HEK293 (cell line): ENCODE measurements around the gene SPRED3.

Experiments used
- CTCF ChIA-PET: fragments of 350-600 bp; formaldehyde crosslinking; extraction: SDS; loops from one replicate; lab custom pipeline; 2021; ENCODE audit warnings: antibody characterized with exemption; lab: Yijun Ruan, JAX
- POLR2A ChIA-PET: fragments of 300-600 bp; formaldehyde crosslinking; extraction: SDS; loops from one replicate; lab custom pipeline; 2020; ENCODE audit warnings: antibody characterized with exemption, inconsistent platforms; lab: Yijun Ruan, JAX
- H3K27ac ChIP-seq: fragments of 200-500 bp; sonication (Bioruptor generic); 2 replicates; pipeline ENCODE4 v1.5.1; 2014; ENCODE audit warnings: low read depth, low read length, control low read depth, inconsistent platforms; ENCODE audit errors: extremely low read depth
- H3K36me3 ChIP-seq, 2 experiments: fragments of 200-500 bp in 1 of 2; sonication (Bioruptor generic) in 1 of 2; 1 replicate in 1 of 2; 2 replicates in 1 of 2; pipeline ENCODE4 v1.5.1; 2014 to 2017; ENCODE audit warnings: inconsistent platforms in 2 of 2, low read length in 2 of 2; ENCODE audit not compliant: control insufficient read depth in 2 of 2, insufficient read depth in 1 of 2
- H3K4me1 ChIP-seq: fragments of 200-500 bp; sonication (Bioruptor generic); 2 replicates; pipeline ENCODE4 v1.5.1; 2014; ENCODE audit warnings: mild to moderate bottlenecking, low read length, inconsistent platforms; ENCODE audit not compliant: control insufficient read depth, insufficient read depth
- H3K4me3 ChIP-seq: 2 replicates; pipeline ENCODE4 v1.5.1; 2011; ENCODE audit warnings: low read depth, mild to moderate bottlenecking, control low read depth, low read length, moderate library complexity
- H3K9me3 ChIP-seq: fragments of 200-500 bp; sonication (Bioruptor generic); 2 replicates; pipeline ENCODE4 v1.5.1; 2014; ENCODE audit warnings: low read depth, low read length, inconsistent platforms; ENCODE audit not compliant: control insufficient read depth, insufficient read depth
- EGR2 ChIP-seq: fragments of 450-650 bp; formaldehyde crosslinking; IDR thresholded peaks from 2 replicates; pipeline ENCODE4 v1.5.1; 2016; ENCODE audit warnings: low read depth, missing biosample characterization, missing genetic modification characterization
- GLI2 ChIP-seq: fragments of 450-650 bp; formaldehyde crosslinking; IDR thresholded peaks from 2 replicates; pipeline ENCODE4; 2017; ENCODE audit warnings: missing biosample characterization, missing genetic modification characterization, low read depth, borderline replicate concordance
- HOXD13 ChIP-seq: sonication (generic); formaldehyde crosslinking; IDR thresholded peaks from 2 replicates; pipeline ENCODE4 v1.8.0; 2022; ENCODE audit warnings: missing genetic modification reagents, borderline replicate concordance
- OVOL3 ChIP-seq: fragments of 450-650 bp; formaldehyde crosslinking; IDR thresholded peaks from 2 replicates; pipeline ENCODE4 v1.5.1; 2016; ENCODE audit warnings: missing biosample characterization, missing genetic modification characterization
- TRIM28 ChIP-seq: IDR thresholded peaks from 2 replicates; pipeline ENCODE4 v1.6.1; 2011; ENCODE audit warnings: low read length, control low read depth, borderline replicate concordance
- TSHZ1 ChIP-seq: fragments of 450-650 bp; formaldehyde crosslinking; IDR thresholded peaks from 2 replicates; pipeline ENCODE4 v1.5.1; 2016; ENCODE audit warnings: missing biosample characterization, missing genetic modification characterization, borderline replicate concordance
- ZBTB10 ChIP-seq: fragments of 450-650 bp; formaldehyde crosslinking; IDR thresholded peaks from 2 replicates; pipeline ENCODE4 v1.5.1; 2016; ENCODE audit warnings: missing biosample characterization, missing genetic modification characterization
- ZFHX2 ChIP-seq: fragments of 450-650 bp; formaldehyde crosslinking; conservative IDR thresholded peaks from 2 replicates; pipeline ENCODE4 v1.5.1; 2016; ENCODE audit warnings: missing biosample characterization, missing genetic modification characterization
- ZNF114 ChIP-seq: fragments of 450-650 bp; formaldehyde crosslinking; IDR thresholded peaks from 2 replicates; pipeline ENCODE4 v1.5.0; 2017; ENCODE audit warnings: missing biosample characterization, missing genetic modification characterization
- ZNF121 ChIP-seq: fragments of 450-650 bp; formaldehyde crosslinking; IDR thresholded peaks from 2 replicates; pipeline ENCODE4 v1.5.1; 2016; ENCODE audit warnings: missing biosample characterization, missing genetic modification characterization
- ZNF132 ChIP-seq: fragments of 450-650 bp; formaldehyde crosslinking; IDR thresholded peaks from 2 replicates; pipeline ENCODE4 v1.5.1; 2017; ENCODE audit warnings: missing biosample characterization, missing genetic modification characterization, borderline replicate concordance
- ZNF140 ChIP-seq: fragments of 450-650 bp; formaldehyde crosslinking; IDR thresholded peaks from 2 replicates; pipeline ENCODE4 v1.5.1; 2016; ENCODE audit warnings: missing biosample characterization, missing genetic modification characterization
- ZNF16 ChIP-seq: fragments of 450-650 bp; formaldehyde crosslinking; IDR thresholded peaks from 2 replicates; pipeline ENCODE4 v1.5.1; 2016; ENCODE audit warnings: low read depth, missing biosample characterization, missing genetic modification characterization
- ZNF174 ChIP-seq: fragments of 450-650 bp; formaldehyde crosslinking; IDR thresholded peaks from 2 replicates; pipeline ENCODE4 v1.5.0; 2017; ENCODE audit warnings: missing biosample characterization, mild to moderate bottlenecking, missing genetic modification characterization
- TF ChIP-seq, protein P1 (sequence below): fragments of 450-650 bp; formaldehyde crosslinking; IDR thresholded peaks from 2 replicates; pipeline ENCODE4 v1.5.1; 2016; ENCODE audit warnings: missing biosample characterization, missing genetic modification characterization
- TF ChIP-seq, protein P2 (sequence below): fragments of 450-650 bp; formaldehyde crosslinking; IDR thresholded peaks from 2 replicates; pipeline ENCODE4 v1.5.1; 2016; ENCODE audit warnings: missing biosample characterization, missing genetic modification characterization

Gene SPRED3

DNA sequence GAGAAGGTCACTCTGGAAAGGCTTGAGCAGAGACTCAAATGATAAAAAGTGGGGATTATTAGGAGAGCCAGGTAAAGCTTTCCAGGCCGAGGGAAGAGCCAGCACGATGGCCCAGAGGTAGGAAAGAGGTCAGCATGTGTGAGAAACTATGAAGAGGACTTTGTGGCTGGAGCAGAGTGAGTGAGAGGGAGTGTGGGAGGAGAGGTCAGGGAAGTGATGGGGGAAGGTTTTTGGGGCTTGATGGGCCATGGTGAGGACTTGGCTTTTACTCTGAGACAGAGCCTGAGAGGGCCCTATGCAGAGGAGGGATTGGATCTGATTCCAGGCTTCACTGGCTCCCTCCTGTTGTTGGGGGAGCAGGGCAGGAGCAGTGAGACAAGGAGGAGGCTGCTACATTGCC, 47.6 kb upstream of the SPRED3 start (continued):
- TF ChIP-seq OVOL3 (tag by site-specific recombination) = no peak
- 0 out of 2 replicates have a peak, but pooled peaks have one; percentile 35 for TF ChIP-seq EGR2 (tag by site-specific recombination)
- no peak for TF ChIP-seq TRIM28
- TF ChIP-seq ZNF132 = no peak
- TF ChIP-seq GLI2 (tag by site-specific recombination) = no peak
- TF ChIP-seq, protein P1, sequence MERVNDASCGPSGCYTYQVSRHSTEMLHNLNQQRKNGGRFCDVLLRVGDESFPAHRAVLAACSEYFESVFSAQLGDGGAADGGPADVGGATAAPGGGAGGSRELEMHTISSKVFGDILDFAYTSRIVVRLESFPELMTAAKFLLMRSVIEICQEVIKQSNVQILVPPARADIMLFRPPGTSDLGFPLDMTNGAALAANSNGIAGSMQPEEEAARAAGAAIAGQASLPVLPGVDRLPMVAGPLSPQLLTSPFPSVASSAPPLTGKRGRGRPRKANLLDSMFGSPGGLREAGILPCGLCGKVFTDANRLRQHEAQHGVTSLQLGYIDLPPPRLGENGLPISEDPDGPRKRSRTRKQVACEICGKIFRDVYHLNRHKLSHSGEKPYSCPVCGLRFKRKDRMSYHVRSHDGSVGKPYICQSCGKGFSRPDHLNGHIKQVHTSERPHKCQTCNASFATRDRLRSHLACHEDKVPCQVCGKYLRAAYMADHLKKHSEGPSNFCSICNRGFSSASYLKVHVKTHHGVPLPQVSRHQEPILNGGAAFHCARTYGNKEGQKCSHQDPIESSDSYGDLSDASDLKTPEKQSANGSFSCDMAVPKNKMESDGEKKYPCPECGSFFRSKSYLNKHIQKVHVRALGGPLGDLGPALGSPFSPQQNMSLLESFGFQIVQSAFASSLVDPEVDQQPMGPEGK = no peak
- no peak for TF ChIP-seq ZNF174
- TF ChIP-seq, all 188 proteins: peak for 4

DNA sequence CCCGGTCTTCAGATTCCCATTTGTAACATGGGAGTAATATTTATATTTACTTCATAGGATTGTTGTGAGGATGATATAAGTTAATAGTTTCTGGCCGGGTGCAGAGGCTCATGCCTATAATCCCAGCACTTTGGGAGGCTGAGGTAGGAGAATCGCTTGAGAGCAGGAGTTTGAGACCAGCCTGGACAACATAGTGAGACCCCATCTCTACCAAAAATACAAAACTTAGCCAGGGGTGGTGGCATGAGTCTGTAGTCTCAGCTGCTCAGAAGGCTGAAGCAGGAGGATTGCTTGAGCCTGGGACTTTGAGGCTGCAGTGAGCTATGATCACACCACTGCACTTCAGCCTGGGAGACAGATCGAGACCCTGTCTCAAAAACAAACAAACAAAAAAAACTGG, 41.7 kb upstream of the SPRED3 start:
- POLR2A ChIA-PET = interaction anchor here (0.6 to 1.6 kb wide), 4 partner anchors 11 to 482 kb away, joined by 3 to 5 read pairs (median 4); partner anchors contain the start of gene PSMD8
- H3K36me3 ChIP-seq = peaks cover 0 to 8% of the 10 kb centered on the region in 2 experiments; a peak in 1 of 3 replicates
- no peak for TF ChIP-seq ZNF114 (tag by site-specific recombination)
- TF ChIP-seq, protein P2, sequence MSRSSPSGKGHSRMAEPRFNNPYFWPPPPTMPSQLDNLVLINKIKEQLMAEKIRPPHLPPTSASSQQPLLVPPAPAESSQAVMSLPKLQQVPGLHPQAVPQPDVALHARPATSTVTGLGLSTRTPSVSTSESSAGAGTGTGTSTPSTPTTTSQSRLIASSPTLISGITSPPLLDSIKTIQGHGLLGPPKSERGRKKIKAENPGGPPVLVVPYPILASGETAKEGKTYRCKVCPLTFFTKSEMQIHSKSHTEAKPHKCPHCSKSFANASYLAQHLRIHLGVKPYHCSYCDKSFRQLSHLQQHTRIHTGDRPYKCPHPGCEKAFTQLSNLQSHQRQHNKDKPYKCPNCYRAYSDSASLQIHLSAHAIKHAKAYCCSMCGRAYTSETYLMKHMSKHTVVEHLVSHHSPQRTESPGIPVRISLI (tag by site-specific recombination) = no peak
- TF ChIP-seq HOXD13 (CRISPR knock-in tag) = no peak
- peak; percentile 93 for TF ChIP-seq ZNF121
- no peak for TF ChIP-seq ZBTB10 (tag by site-specific recombination)
- 0 out of 2 replicates have a peak, but pooled peaks have one; percentile 22 for TF ChIP-seq ZFHX2 (tag by site-specific recombination)
- no peak for TF ChIP-seq TSHZ1 (tag by site-specific recombination)
- TF ChIP-seq ZNF140 (tag by site-specific recombination) = no peak
- no peak for TF ChIP-seq ZNF16
- no peak overlapping the region for H3K4me3 ChIP-seq
- no peaks in the 10 kb centered on the region for H3K9me3 ChIP-seq
- H3K4me1 ChIP-seq = no peaks in the 10 kb centered on the region
- no peak overlapping the region for H3K27ac ChIP-seq
- CTCF ChIA-PET = interaction anchor here (0.6 to 2.1 kb wide), 5 partner anchors 12 to 999 kb away, joined by 3 to 8 read pairs (median 6); partner anchors contain the start of genes CATSPERG, FAM98C and PSMD8
